GM03348 (cell line): ENCODE measurements around the gene BEGAIN.

ENCODE experiments used
- DNase-seq: peaks from one replicate; pipeline ENCODE4 v3.0.0; 2012; ENCODE audit warnings: low spot score

Gene BEGAIN

DNA sequence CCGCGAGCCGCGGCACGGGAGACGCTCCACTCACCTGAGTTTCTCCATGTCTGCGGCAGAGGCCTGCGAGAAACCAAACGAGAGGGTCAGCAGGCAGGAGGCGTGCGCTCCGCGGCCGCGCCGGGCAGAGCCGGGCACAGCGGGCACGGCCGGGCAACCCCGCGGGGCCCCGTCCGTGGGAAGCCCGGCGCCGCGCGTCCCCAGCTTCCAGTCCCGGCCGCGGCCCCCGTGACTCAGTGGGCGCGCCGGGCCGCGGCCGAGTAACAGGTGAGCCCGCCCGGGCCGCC, 19.4 kb downstream of the BEGAIN start:
- no peak for DNase-seq

DNA sequence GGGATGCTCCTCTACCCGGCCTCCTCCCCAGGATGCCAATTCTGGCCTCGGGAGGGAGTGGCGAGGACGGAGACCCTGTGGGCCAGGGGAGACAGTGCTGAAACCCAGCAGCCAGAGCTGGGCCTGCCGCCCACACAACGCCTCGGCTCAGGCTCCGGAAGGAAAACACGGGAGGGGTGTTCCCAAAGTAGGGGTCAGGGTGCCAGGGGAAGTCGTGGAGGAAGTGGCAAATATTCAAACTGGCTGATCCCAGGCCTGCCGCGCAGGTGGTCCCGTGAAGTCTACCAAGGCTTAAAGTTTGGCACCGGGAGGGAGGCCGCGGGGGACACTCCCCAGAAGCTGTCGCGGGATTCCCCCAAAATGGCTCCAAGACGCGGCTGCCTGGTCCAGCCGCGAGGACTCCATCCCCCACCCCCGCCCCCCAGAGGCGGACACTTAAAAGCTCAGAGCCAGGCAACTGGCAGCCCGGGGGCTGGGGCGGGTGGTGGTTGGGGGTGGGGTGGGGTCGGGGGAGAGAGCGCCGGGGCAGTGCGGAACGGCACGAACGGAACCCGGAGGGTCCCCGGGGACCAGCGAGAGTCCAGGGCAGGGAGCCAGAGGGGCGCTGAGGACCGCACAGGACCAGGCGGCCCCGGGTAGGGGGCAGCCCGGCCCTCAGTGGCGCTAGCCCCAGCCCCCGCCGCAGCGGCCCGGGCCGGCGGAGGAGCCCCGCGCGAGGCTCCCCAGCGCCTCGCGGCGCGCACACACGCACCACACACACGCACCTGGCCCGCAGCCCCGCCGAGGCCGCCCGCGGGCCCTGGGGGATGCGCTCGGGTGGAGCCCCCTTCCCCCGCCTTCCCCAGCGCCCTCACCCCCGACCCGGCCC, 20.0 kb downstream of the BEGAIN start:
- no peak for DNase-seq

DNA sequence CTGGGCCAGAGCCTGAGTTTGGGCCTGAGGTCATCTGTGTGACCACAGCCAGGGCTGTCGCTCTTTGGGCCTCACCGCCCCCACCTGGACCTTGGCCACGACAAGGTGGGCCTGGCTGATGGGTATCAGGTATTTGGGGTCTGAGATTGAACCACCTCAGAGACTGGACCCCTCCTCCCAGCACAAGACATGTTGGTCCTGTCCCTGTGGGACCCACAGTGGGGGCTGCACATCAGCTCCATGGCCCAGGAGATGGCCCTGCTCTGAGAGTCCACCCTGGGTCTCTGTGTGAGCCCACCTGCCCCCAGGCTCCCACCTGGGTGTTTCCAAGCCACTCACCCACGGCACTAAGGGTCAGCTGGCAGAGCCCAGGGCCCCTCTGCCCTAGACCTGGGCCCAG, 20.6 kb downstream of the BEGAIN start:
- no peak for DNase-seq

DNA sequence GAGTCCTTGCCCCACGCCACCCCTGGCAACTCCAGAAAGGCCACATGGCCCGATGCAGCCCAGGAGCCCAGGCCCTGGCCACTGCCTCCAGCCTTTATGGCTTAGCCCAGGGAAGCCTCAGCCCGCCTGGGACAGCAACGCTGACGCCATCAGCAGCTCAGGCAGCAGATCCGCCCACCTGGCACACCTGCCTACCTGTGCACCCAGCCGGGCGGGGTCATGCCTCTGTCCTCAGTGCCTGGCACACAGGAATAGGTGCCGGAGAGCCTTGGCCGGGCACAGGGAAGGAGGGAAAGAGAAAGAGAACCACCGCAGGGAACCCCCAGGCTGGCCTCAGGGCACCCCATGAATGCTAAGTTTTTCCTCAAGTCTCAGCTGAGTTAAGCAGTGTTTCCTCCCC, 21.1 kb downstream of the BEGAIN start:
- no peak for DNase-seq

DNA sequence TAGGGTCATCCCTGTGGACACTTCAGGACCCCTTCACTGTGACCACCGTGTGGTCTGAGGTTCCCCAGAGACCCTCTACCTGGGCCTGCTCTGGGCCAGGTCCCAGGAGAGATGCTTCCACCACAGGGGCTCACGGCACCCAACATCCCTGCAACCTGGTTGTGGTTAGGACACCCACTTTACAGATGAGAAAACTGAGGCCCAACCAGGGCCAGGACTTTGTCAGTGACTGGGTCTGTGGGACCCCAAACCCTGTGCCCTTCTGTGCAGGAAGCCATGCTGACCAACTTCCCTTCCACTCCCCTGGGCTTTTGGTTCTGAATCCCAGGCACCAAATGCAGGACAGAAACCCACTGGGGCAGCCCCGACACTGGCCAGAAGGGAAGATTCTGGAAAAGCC, 21.6 kb downstream of the BEGAIN start:
- no peak for DNase-seq

DNA sequence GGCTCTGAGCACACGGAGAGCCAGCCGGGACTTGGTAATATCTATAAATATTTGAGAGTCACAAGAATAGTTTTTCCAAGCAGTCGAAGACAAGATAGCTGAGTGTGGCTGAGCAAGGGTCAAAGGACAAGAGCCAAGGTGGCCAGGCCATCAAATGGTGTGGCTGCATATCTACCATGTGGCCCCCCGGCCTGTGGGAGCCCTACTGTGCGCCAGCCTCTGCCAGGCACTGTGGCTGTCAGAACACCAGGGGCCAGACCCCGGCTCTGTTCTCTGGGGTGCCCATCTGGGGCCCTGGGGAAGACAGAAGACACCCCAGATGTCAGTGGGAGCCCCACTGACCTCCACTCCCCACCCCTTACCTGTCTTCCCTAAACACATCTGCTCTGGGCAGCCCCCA, 22.7 kb downstream of the BEGAIN start:
- DNase-seq, result no peak

DNA sequence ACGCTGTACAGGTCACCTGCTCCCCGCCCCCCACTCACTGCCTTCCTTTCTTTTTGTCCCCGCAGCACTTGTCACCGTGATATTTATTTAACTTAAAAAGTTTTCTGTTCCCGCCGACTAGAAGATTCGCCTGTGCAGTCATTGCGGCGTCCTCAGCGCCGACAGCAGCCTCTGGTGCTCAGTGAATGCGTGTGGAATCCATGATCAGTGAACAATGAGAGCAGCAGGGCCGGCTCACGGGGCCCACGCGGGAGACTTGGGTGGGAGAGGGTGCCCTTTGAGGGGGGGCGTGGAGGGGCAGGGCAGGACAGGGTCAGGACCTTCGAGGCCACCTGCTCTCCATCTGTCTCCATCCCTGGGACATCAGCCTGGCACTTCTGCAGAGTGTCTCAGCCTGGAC, 24.5 kb downstream of the BEGAIN start:
- no peak for DNase-seq

DNA sequence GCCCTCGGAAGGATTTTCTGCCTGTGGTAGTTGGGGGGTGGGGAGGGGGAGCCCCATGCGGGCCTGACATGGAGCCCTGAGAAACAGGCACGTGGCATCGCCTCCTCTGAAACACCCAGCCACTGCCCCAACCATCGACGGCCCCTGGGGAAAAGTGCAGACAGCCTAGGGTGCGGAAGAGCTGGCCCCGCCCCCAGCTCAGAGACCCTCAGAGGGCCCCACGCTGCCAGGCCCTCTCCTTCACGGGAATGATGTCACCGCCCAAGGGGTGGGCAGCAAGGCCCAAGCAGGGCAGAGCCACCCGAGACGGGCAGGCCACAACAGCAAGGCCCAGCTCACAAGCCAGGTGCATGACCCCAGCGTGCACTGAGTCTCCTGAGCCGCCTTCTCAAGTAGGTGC, 26.2 kb downstream of the BEGAIN start:
- DNase-seq, result no peak

DNA sequence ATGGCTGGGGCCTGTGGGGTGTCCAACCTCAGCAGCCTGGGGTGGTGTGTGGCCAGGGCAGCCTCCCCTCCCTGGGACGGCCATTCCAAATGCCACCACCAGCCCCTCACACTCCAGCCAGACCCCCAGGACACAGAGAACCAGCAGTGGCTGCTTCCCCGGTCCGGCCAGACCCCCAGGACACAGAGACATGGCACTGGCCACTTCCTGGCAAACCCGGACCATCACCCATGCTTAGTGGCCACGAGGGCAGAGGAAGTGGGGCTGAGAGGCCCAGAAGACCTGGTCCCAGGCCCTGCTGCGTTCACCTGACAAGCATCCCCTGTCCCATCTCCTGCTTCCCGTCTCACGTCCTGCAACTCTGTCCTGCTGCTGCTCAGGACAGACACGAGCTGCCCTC, 26.7 kb downstream of the BEGAIN start:
- no peak for DNase-seq

DNA sequence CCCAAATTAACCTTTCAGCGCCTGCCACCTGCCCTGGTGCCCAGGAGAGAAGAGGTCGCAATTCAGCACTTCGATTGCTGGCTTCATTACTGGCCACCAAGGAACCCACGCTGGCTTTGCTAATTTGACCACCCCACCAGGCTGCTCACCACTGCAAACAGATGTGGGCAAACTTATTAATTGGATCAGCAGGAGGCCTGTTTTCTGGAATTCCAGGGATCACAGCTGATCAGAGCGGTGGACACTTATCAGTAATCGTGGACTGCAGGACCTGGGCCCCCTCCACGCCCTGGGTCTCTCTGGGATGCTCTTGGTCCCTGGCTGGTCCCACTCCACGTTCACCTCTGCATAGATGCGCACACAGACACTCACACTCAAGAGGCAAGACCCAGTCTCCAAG, 27.8 kb downstream of the BEGAIN start:
- DNase-seq, result no peak

DNA sequence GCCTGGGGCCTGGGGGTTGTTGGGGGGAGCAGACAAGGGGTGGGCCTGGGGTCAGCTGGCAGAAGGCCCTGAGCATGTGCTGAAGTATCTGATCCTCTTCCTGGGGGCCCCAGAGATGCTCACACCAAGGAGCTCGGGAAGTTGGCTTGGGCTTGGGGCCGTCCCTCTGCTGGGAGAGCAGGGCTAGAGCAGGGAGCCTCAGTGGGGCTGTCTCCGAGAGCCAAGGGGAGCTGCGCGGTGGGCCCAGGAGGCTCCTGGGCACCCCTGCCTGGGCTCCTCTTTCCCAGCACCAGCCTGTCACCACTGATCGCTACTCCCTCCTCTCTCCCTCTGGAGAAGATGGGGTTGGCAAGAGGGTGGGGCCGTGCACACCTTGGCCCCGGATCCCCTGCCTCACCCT, 28.3 kb downstream of the BEGAIN start:
- DNase-seq, result no peak

DNA sequence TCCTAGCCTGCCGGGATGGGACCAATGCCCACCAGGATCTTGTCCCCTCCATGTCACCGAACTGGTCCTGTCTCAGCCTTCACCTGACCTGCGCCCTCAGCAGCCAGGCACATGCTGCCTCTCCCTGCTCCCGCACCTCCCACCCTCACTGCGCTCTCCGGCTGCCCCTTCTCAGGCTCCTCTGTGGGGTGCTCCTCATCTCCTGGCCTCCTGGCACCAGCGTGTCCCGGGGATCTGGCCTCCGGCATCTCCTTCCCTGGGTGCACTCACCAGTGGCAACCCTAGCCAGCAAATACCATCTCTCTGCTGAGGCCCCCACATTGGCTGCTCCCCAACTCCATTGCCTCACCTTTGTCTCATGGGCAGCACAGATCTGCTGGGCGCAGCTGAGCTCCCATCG, 29.0 kb downstream of the BEGAIN start:
- DNase-seq, result no peak

DNA sequence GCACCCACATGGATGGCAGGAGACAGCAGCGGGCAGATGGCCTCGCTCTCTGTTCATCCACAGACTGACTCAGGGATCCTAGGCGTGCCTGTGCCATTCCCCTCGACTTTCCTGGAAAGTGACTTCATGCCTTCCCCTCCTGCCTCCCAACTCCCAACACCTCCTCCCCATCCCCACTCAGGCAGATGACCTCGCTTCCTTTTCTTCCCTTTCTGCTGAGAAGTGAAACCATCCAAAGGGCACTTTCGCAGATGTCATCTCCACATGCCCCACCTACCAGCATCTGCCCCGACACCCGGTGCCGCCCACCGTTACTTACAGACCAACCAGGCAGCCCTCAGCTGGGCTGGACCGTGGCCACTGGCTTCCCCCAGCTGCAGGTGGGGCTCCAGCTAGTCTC, 29.6 kb downstream of the BEGAIN start:
- no peak for DNase-seq

DNA sequence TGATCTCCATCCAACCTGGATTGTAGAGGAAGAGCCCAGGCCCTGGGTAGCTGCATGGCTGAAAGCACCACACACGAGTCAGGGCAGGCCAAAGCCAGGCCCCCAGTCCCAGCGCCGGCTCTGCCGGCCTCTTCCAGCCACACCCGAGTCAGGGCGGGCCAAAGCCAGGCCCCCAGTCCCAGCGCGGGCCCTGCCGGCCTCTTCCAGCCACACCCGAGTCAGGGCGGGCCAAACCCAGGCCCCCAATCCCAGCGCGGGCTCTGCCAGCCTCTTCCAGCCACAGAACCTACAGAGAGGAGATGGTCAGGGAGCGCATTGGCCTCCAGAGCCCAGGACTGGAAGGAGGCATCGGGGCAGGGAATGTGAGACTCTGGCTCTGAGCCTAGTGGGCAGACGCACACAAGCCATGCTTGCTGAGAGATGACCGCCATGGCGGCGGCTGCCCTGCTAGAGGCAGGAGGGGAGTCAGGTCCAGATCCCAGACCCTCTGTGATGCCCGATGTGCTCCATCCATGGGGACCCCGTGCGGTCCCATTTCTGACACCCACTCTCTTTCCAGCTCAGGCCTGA, 30.2 kb downstream of the BEGAIN start:
- DNase-seq, result no peak

DNA sequence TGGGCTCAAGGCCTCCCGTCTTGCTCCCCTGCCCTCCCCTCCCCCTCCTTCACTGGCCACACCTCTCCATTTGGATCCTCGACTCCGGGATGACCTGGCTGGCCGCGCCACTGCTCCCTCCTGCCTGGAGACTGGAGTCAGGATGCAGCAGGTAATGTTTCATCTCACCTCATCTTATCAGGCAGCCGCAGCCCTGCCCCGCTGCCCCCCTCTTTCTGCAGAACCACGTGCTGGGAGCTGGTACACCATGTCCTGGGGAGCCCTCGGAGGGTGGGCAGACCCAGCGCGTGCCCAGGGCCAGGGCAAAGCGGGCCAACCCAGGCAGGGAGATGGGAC, 31.1 kb downstream of the BEGAIN start:
- DNase-seq, result no peak

DNA sequence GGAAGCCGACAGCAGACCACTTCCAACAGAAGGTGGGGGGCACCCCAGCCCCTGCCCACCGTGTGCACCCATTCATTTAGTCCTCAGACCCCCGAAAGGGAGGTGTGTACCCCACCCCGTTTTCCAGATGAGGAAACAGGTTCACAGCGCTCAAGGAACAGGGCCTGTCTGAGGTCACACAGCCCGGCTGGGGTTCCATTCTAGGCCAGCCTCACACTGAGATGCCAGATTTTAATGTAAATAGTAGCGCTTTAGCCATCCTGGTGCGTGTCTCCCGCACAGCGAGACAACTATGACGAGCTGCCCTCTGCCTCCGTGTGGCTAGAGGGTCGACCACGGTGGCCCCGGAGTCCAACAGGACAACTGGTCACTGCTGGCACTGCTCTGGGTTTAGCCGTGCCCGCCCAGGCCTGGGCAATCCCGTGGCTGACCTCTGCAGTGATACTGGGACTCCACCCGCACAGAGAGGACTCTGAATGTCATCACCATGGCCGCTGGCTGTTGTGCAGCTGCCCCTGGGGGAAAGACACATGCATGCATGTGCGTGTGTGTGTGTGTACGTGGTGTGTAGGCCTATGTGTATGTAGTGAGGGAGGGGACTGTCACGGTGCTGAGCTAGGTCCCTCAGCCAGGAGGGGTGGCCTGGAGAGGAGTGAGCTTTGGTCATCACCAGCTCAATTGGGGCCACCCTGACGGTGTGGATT, 31.6 kb downstream of the BEGAIN start:
- DNase-seq, result no peak

DNA sequence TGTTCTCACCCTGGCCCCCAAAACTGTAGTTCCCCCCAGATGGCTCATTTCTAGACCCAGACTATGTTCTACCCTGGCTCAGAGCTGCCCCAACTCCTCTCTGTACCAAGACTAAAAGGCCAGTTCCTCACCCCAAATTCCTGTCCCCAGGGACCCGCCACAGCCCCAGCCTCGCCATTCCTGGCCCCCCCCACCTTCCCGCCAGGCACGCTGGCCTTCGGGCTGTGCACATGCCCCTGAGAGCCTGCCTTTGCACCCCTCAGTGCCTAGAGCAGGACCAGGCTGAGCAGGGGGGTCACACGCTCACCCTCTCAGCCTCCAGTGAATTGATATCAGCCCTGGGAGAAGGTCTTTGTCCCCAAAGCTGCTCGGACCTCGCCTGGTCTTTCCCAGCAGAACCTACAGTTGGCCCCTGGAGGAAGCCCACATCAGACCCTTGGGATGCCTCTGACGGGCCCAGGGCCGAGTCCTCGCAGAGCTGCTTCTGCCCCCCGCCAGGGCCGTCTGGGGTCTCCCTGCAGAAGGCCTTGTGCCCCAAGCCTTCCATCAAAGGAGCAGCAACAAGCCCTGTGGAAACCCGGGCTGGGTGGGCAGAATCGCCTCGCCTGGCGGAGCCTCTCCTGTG, 32.4 kb downstream of the BEGAIN start:
- no peak for DNase-seq

DNA sequence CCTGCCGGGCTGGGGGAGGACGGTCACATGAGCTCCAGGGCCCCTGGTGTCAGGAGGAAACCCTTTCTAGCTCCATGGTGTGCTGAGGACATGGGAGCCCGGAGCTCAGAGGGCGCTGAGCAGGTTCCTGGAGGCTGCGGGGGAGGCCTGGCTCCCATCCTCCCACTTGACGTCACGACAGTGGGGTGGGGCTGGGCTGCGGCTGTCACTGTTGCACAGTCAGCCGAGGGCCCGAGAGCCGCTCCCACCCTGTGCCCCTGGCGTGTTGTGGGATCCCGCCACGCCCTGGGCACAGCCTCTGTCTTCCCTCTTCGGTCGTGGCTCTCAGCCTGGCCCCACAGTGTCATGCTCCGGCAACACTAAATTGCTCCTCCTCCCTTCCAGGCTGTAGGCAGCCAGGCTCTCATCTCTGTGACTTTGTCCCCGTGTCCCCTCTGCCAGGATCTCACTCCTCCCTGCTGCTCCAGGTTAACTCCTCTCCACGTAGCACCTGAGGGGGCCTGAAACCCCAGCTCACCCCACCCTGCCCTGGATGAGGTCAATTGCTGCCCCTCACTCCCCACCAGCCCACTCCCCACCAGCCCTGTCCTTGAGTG, 33.0 kb downstream of the BEGAIN start:
- DNase-seq, result peak; percentile 53

DNA sequence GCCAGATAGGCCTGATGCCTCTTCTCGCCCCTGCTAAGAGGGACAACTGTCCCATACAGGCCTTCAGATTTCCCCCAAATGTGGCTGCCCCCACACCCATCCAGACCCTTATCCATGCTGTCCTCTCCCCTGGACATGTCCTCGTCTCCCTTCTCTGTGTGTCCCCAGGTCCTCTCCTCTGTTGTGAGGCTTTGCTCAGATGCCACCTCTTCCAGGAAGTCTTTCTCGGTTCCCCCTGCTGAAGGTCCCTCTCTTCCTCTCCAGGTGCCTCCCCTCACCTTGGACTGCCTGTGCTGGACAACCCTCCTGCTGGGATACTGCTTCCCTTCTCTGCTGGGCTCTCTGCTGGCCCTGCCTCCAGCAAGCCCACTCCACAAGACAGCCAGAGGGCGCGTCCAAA, 33.7 kb downstream of the BEGAIN start:
- DNase-seq, result no peak

DNA sequence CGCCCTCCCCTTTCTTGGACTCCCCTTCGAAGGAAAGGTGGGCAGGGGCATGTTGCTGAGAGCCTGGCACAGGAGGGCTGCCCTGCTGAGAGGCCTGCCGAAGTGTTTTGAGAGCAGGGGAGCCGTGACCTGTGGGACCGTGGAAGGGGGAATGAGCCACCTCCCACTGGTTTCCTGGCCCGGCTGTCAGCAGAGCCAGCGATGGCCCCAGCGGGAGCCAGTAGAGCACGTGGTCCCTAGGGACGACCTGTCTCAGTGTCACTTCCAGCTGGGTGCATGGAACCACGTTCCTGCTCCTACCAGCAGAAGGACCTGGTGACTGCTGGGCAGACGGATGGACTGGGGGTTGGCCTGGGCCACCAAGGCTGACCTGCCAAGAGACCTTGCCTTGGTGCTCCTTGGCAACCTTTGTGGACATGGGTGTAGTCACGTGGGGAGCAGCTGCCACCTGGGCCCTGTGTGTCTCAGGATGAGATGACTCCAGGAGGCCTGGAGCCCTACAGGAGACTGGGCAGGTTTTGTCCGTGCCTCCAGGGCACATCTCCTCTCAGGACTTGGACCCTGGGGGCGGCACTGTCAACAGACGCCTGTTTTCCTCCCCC, 34.6 kb downstream of the BEGAIN start:
- no peak for DNase-seq

DNA sequence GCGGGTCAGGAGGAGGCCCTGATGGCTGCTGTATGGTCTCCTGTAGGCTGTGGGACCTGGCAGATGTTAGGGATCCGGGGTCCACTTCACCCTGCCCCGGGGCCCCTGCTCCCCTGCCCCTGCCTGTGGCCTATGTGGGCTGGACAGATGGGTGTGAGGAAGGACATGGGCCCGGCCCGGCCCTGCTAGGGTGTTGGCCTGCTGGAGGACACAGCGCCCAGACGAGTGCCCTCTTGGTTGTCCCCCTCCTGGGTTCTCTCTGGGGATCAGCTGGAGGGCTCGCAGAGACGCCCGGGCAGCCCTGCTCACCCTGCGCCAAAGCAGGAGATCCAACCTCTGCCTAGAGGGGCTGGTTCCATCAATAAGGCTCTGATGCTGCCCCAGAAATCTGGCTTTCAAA, 36.2 kb downstream of the BEGAIN start:
- DNase-seq, result no peak

DNA sequence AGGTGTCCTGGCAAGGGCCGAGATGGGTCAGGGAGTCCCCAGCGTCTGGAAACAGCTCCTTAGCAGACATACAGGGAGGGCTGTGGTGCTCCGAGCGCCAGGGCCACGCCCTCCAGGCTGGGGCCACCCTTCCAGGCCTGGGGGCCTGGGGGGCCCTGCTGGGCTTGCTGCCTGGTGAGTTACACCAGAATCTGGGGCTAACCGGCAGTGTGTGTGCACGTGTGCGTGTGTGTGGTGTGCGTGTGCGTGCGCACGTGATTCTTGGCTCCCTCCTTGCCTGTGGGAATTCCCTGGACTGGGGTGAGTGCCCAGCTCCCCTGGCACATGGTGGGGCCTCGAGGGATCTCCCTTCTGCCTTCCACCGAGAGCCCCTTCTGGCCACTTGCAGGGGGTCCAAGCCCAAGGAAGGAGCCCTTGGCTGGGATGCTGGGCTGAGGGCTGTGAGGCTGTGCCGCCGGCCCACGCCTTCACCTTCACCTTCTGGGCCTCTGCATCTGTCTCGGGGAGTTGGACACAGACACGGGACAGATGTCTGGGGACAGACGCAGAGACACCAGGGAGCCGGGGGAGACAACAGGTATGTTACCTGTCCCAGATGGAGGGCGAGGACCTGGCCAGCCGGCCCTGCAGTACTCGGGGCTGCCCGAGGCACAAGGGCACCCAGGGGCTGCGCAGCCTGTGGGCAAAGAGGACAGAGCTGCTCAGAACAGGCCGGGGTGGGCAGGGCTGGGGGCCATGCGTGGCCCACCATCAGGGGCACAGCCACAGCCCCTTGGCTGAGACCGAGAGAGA, 37.2 kb downstream of the BEGAIN start:
- no peak for DNase-seq
